ENCODE results near the gene DLG2.

DLG2 gene

DNA sequence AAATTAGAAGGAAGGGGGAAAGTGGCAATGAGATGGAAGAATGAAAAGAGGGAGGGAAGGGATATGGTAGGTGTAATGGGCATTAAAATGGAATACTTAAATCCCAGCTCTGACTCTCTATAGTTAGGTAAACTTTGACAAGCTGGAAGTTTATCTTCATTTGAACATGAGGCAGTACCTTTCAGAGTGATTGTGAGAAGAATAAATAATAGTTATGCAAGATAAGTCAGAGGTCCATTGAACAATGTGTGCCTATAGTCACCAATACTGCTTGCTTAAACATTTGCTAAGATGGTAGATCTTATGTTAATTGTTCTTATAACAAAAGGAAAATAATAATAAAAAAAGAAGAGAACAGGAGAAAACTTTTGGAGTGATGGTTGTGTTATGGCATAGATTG is 1795.2 kb downstream of the DLG2 start:
- TF ChIP-seq, protein P1, sequence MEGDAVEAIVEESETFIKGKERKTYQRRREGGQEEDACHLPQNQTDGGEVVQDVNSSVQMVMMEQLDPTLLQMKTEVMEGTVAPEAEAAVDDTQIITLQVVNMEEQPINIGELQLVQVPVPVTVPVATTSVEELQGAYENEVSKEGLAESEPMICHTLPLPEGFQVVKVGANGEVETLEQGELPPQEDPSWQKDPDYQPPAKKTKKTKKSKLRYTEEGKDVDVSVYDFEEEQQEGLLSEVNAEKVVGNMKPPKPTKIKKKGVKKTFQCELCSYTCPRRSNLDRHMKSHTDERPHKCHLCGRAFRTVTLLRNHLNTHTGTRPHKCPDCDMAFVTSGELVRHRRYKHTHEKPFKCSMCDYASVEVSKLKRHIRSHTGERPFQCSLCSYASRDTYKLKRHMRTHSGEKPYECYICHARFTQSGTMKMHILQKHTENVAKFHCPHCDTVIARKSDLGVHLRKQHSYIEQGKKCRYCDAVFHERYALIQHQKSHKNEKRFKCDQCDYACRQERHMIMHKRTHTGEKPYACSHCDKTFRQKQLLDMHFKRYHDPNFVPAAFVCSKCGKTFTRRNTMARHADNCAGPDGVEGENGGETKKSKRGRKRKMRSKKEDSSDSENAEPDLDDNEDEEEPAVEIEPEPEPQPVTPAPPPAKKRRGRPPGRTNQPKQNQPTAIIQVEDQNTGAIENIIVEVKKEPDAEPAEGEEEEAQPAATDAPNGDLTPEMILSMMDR (IDR thresholded peaks at IDR 0.05), result no peak

DNA sequence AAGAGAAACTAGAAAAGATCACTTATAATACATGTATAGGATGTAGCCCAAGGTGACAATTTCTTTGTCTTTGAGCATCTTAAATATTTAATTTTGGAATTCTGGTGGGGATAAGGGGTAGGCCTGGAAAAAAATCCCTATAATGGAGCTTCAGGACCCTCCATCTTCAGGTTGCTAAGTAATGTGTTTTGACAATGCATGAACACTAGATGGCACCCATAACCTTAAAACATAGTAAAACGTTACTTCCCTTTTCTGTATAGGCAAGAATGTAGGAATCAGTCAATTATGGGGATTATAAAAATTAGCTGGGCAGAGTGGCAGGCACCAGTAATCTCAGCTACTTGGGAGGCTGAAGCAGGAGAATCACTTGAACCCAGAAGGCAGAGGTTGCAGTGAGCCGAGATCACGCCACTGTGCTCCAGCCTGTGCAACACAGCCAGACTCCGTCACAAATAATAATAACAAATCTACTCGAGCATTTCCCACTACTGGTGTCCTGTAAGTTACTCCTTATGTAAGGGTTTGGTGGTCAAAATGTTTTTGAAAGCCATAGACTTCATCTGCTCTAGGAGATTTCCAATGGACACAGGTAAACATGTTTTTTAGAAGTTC is 1799.1 kb downstream of the DLG2 start:
- TF ChIP-seq, protein P1 (IDR thresholded peaks at IDR 0.05), result peak; percentile 71

DNA sequence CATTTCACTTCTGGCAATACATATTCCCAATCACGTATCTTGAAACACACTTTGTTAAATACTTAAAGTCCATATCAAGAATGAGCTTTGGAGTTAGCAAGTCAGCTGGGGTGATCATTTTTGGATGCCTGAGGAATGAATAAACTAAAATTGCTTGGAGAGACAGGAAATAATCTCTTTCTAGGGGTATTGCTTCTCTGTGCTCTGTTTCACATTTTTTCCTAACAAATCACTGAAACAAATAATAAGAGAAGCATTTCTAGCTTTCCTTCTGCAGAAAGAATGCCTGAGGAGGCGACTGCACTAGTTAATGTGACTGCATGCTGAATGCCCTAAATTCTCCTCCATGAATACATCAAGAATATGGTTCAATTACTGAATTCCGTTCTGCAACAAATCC is 1799.6 kb downstream of the DLG2 start:
- TF ChIP-seq, protein P1 (IDR thresholded peaks at IDR 0.05), result no peak

DNA sequence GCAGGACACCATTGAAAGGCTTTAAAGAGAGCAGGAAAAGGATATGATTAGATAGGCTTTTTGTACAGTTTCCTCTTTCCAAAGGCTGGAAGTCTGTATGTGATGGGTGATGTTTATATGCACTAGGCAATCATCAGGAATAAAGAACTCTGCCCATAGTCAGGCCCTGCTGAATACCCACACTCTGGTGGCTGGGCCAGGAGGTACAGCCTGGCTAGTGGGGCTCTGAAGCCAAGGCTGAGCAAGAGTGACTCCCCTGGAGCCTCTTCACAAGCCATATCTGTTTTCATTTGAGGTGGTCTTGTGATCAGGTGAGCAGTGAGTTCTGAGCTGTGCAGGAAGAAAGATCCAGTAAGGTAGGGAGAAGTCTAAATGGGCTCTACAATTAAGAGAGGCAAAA is 1801.1 kb downstream of the DLG2 start:
- TF ChIP-seq, protein P1 (IDR thresholded peaks at IDR 0.05), result no peak

DNA sequence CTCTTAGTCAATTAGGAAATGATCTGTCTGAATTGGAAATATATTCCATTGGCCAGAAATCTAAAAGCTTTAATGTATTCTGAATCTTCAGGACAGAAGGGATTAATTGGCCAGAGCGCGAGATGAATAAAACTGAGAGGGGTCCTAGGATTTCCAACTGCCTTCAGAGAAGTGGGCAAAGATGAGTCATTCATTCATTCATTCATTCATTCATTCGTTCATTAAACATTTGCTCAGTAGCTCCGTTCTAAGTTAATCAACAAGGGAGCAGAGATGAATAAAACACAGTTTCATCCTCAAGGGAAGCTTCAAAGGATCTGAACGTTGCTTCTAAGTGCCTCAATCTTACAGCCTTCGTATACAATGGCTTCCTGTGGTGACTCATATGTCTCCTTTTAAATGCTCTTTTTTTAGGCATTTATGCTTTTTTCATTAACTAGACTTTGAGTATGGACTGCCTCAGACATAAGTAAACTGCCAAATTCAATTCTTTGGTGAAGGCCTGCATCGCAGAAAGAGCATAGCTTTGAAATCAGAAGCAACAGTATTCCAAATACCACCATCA is 1803.6 kb downstream of the DLG2 start:
- TF ChIP-seq, protein P1 (IDR thresholded peaks at IDR 0.05), result no peak

DNA sequence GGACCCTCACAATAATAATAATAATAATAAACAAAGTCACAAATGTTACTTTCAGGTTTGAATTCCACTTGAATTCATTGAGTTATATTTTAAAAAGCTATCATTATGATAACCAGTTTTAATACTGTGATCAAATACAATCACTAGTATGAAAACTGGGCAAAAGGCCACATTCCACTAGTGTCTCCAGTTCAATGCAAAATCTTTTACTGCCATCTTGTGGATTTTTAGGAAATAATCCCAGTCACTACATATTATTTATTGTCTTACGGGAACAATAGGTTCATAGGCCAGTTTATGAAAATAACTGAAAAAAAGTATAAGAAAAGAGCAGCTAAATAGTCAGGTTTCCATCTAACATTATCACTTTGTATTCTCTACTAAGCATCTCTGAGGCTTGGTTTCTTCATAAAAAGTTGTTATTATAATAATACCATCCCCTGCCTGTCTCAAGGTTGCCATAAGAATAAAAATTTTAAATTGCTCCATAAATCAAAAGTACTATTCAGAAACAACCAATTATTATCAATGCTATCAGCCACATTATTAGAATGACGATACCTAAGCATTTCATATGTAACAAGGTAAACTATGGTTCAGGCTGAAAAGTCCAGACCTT is 1807.1 kb downstream of the DLG2 start:
- TF ChIP-seq, protein P1 (IDR thresholded peaks at IDR 0.05), result peak; percentile 64

DNA sequence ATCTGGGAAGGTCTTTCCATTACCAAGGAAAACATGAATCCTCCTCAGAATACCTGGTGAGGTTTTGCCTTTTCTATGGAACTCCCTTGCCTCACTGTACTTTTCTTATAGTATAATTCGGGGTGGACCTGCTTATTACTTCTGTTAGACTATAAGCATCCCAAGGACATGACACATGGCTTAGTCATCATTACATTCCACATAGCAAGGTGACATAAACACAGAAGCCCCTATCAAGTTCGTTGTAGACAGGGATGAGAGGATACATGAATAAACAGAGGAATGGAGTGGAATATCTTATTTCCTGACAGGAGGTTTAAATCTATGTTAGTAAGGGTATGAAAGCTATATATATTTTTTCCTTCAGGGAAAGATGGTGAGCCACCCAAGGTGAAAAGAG is 1808.8 kb downstream of the DLG2 start:
- TF ChIP-seq, protein P1 (IDR thresholded peaks at IDR 0.05), result no peak

All from LNCAP (cell line).